ENCODE results near the gene MYF5.

MYF5 gene

GRCh38 chr12:80708259-80708974 is 8.3 kb upstream of the MYF5 start:
- no peak for DNase-seq

- no peak for DNase-seq
These were observed 7.8 kb upstream of the MYF5 start for GRCh38 chr12:80708975-80709328.

- DNase-seq = no peak
These were observed 6.6 kb upstream of the MYF5 start for GRCh38 chr12:80709811-80710726.

- DNase-seq = no peak
These were observed 5.8 kb upstream of the MYF5 start for GRCh38 chr12:80710727-80711449.

DNA sequence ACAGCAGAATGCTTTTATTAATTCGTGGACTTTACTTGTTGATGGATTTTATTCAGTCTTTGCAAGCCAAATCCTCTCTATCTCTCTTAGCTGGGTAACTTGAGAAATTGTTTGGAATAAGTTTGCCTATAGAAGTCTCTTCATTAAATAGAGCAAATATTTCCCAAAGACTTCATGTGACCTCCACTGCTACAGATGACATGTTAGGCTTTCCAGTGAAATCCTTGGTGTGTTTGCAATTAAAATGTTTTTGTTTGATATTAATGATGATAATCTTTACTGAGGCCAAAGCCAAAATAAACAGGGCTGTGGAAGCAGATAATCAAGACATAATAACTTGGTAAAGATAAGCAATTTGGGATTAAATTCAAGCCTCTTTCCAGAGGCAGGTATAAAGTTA is 4.8 kb upstream of the MYF5 start:
- no peak for DNase-seq

GRCh38 chr12:80712866-80713265 is 3.8 kb upstream of the MYF5 start:
- no peak for DNase-seq

DNA sequence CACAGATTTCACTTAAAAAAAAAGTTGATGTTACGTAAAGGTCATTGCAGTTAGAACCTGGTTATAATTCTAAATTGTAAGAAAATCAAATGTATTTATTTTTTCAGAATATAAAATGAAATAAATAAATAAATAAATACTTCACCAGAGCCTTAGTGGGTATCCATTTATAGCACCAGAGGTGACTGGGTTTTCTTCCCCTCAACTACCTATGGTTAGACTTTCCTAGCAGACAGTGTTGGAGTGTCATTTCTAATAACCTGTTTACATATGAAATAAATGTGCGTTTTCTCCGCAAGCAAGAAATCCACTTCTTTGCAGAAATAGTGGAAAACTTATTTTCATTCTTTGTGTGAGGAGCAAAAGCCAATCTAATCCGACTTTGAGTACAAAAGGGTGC is 3.3 kb upstream of the MYF5 start:
- no peak for DNase-seq

- DNase-seq = no peak
These were observed 2.7 kb upstream of the MYF5 start for GRCh38 chr12:80714055-80714454.

- no peak for DNase-seq
These were observed 1.9 kb upstream of the MYF5 start for GRCh38 chr12:80714846-80715245.

DNA sequence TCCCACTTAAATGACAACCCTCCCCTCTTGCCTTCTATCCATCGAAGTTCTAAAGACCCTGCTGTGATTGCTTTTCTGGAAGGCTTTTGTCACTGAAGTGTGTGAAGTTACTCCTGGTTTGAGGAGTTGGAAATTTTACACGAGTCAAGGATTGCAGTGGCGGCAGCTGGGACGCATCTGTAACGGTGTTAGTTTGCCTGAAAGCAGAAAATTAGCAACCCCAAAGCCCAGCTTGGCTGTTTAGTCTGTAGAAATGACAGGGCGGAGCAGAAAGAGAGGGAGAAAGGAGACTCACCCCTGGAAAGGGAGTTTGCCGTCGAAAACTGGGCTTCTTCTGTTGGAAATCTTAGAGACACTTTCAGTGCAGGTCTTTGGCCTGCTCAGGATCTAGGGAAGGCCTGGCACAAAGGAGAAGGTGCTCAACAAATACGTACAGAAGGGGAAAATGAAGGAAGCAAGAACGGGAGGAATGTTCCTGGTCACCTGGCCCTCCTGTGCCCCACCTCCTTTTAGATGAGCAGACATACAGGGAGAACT is 931 bp upstream of the MYF5 start:
- DNase-seq = no peak

- DNase-seq = no peak
These were observed 1.1 kb downstream of the MYF5 start for GRCh38 chr12:80717856-80718255.

DNA sequence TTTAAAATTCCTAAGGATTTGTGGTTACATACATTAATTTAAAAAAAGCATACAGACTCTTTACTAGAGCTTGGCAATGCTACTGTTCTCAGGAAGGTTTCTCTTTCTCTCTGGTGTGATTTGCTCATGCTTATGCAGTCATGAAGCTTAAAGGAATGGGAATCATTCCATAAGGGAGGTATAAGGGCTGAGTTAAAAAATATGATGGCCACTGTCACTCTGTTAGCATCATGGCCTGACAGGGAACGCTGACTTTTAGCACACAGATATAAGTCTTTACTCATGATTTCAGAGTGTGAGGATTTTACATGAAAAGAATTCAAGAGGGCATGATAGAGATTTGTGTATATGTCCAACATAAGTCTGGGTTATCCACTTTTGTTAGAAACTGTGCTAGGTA is 3.8 kb downstream of the MYF5 start:
- no peak for DNase-seq

DNA sequence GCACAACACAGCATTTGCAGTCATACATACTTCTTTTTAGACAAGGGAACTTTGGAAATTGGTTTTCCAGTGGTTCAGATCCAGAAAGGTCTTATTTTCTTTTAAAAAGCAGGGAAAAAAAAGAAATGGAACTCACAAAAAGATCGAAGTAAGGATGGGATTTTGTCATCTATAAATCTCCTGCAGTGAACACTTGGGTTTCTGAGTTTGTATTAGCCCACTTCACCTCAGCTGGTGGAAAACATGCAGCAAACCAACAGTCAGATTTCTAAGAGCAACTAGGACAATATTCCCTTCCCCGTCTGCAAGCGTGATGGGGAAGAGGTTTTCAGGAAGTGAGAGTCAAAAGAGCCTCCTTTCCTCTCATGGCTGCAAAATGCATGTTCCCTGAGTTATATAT is 4.6 kb downstream of the MYF5 start:
- DNase-seq = no peak

DNA sequence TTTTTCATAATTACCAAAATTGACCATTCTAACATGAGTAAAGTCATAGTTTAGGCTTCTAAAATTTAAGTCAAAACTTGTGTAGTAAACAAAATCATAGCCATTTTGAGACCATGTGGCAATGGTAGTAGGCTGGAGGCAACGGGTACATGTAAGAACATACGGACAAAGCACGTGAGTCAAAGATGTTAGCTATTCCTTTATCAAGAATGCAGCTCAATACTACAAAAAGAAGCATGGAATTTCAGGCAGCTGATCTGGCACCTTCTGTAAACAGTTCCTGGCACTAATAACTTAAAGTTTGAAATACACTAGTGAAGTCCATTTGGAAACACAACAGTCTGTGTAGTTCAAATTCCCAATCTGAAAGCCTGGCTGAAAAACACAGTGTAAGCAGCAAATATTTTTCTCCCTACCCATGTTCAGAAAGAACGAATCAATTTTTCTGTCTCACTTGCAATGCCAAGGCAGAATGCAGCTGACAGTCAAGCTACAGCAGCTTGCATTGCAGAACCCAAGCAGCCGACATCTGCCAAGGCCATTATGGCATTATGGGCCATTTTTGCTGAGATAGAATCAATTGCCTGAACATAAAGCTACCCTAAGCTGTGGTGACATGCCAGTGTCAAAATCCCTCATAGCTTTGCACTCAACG is 29.3 kb downstream of the MYF5 start:
- no peak for DNase-seq

- DNase-seq = no peak
These were observed 31.1 kb downstream of the MYF5 start for GRCh38 chr12:80747800-80748199.

- DNase-seq = no peak
These were observed 32.7 kb downstream of the MYF5 start for GRCh38 chr12:80749456-80749855.

- no peak for DNase-seq
These were observed 35.8 kb downstream of the MYF5 start for GRCh38 chr12:80752464-80752863.

DNA sequence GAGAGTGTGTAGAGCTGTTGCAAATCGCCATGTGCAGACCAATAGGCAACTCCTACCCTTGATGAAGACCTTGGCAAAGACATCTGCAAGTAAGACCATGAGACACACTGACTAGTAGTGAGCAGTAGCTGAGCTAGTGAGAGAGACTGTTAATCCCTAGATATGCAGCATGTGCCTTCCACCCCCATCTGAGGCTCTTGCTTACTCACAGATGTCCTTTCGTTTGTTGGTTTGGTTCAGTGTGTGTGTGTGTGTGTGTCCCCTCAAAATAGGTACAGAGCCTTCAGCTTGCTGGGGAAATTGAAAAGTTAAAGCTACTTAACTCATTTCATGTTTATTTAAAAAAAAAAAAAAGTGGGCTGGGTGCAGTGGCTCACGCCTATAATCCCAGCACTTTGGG is 37.6 kb downstream of the MYF5 start:
- no peak for DNase-seq

DNA sequence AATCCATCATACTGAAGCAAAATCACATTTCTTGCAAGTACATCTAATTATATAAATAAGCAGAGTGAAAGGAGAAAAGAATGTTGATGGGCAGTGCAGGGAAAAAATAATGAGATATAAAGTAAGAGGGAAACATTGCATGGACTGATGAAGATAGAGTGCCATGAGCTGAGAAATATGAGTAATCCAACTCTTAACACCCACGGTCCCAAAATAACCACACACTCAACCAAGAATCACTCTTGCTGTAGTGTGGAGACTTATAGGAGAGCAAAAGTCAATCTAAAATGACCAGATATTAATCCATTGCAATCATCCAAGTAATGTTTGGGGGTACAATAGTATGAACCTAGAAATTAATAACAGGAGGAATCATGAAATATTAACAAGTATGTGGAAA is 40.2 kb downstream of the MYF5 start:
- no peak for DNase-seq

GRCh38 chr12:80761838-80762237 is 45.1 kb downstream of the MYF5 start:
- DNase-seq = no peak

DNA sequence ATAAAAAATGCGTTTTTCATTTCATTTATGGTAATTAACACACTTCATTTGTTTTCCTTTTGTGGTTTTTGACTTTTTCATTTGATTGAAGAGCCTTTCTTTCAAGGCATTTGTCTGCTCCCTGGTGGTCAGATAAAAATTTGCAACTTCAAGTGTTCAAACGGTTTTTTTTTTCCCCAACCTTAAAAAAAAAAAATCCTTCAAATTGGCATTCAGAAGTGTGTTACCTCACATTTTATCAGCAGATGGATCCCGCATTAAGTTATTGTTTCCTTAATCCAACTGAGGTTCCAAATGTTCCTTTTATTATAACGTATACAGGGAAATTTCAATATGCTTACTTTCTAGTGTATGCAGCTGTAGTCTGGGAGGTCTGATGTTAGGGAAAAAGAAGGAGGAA is 47.2 kb downstream of the MYF5 start:
- DNase-seq = peak; percentile 31

DNA sequence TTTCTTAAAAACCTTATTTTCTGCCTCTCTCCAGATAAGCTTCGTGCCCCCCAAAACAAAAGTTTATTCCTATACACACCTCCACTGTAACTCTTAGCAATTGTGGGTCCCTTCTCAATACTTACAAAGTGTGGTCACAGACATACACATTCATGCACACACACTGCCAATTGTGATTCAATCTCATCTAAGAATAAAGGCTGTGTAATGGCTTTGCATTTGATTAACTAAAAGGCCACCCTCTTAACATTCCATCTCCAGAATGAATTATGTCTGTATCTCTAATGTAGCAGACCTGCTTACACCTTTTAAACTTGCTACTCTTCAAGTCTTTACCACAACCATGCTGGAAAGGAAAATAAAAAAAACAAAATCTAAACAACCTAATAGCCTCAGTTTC is 49.5 kb downstream of the MYF5 start:
- DNase-seq = no peak

GRCh38 chr12:80766897-80767296 is 50.2 kb downstream of the MYF5 start:
- no peak for DNase-seq

All from NCI-H446 treated with DMSO at 0.1 percent for 48 hours (cell line).